Measurements from ENCODE around the gene TIMM23.

TIMM23 gene

GRCh38 chr10:46030091-46030937 lies 58.0 kb downstream of the TIMM23 start, which contains the start of gene NCOA4:
Gene NCOA4 (minus strand): TSS chr10:46030623. CDS start chr10:46016680, 13,943 bp downstream.
- H3K4me3 ChIP-seq (ENCODE audit: low read length): peak within 1 kb of the TSS; percentile 87
- peak; percentile 92 for DNase-seq (ENCODE audit: low read depth)
- TF ChIP-seq CTCF (conservative IDR thresholded peaks at IDR 0.05; ENCODE audit: low read depth, low read length): peak; percentile 72

GRCh38 chr10:46031648-46032532 lies 59.6 kb downstream of the TIMM23 start:
- no peak overlapping the region for H3K4me3 ChIP-seq (ENCODE audit: low read length)
- no peak for TF ChIP-seq CTCF (conservative IDR thresholded peaks at IDR 0.05; ENCODE audit: low read depth, low read length)
- DNase-seq (ENCODE audit: low read depth): no peak

- TF ChIP-seq CTCF (conservative IDR thresholded peaks at IDR 0.05; ENCODE audit: low read depth, low read length): no peak
- H3K4me3 ChIP-seq (ENCODE audit: low read length): no peak overlapping the region
- no peak for DNase-seq (ENCODE audit: low read depth)
Observed at GRCh38 chr10:46033602-46034011, 61.3 kb downstream of the TIMM23 start.

- no peak for DNase-seq (ENCODE audit: low read depth)
- no peak overlapping the region for H3K4me3 ChIP-seq (ENCODE audit: low read length)
- TF ChIP-seq CTCF (conservative IDR thresholded peaks at IDR 0.05; ENCODE audit: low read depth, low read length): peak; percentile 8
Observed at GRCh38 chr10:46035923-46036849, 63.9 kb downstream of the TIMM23 start.

- no peak for DNase-seq (ENCODE audit: low read depth)
- no peak for TF ChIP-seq CTCF (conservative IDR thresholded peaks at IDR 0.05; ENCODE audit: low read depth, low read length)
- H3K4me3 ChIP-seq (ENCODE audit: low read length): no peak overlapping the region
Observed at GRCh38 chr10:46037107-46037825, 65.0 kb downstream of the TIMM23 start.

- no peak for TF ChIP-seq CTCF (conservative IDR thresholded peaks at IDR 0.05; ENCODE audit: low read depth, low read length)
- DNase-seq (ENCODE audit: low read depth): no peak
- no peak overlapping the region for H3K4me3 ChIP-seq (ENCODE audit: low read length)
Observed at GRCh38 chr10:46040004-46040403, 67.7 kb downstream of the TIMM23 start.

Data from retinal pigment epithelial cell (primary cell).